Choroid plexus epithelial cell (primary cell): ENCODE data around the gene TAS2R41.

ENCODE experiments used
- DNase-seq: peaks from one replicate; pipeline ENCODE4 v3.0.0-alpha.2; 2010; ENCODE audit warnings: low read depth
- H3K4me3 ChIP-seq: 2 replicates; pipeline ENCODE4 v1.5.1; 2011; ENCODE audit warnings: low read depth, mild to moderate bottlenecking, control low read depth, low read length, moderate library complexity
- CTCF ChIP-seq: conservative IDR thresholded peaks from 2 replicates; pipeline ENCODE4 v1.5.1; 2011; ENCODE audit warnings: low read depth, mild to moderate bottlenecking, control low read depth, inconsistent platforms, low read length, moderate library complexity

TAS2R41 gene

GRCh38 chr7:143455942-143456341 is 21.7 kb upstream of the TAS2R41 start:
- peak; percentile 9 for DNase-seq
- no peak overlapping the region for H3K4me3 ChIP-seq
- no peak for TF ChIP-seq CTCF

- no peak for DNase-seq
- no peak for TF ChIP-seq CTCF
- no peak overlapping the region for H3K4me3 ChIP-seq
These were observed 20.5 kb upstream of the TAS2R41 start for GRCh38 chr7:143456992-143457793.

GRCh38 chr7:143458263-143458662 is 19.4 kb upstream of the TAS2R41 start:
- no peak overlapping the region for H3K4me3 ChIP-seq
- TF ChIP-seq CTCF, result no peak
- no peak for DNase-seq

- TF ChIP-seq CTCF, result no peak
- no peak overlapping the region for H3K4me3 ChIP-seq
- no peak for DNase-seq
These were observed 19.0 kb upstream of the TAS2R41 start for GRCh38 chr7:143458681-143459080.

- H3K4me3 ChIP-seq, result no peak overlapping the region
- no peak for DNase-seq
- no peak for TF ChIP-seq CTCF
These were observed 18.3 kb upstream of the TAS2R41 start for GRCh38 chr7:143459359-143459758.

- H3K4me3 ChIP-seq, result no peak overlapping the region
- TF ChIP-seq CTCF, result no peak
- no peak for DNase-seq
These were observed 17.2 kb upstream of the TAS2R41 start for GRCh38 chr7:143460271-143460979.
